Smooth muscle cell (in vitro differentiated cells): ENCODE data around the gene OR10A4. TPM values are rescaled to one million over a fixed set of nuclear protein-coding genes. Genes with fewer than 3 reads are reported as not detected.

Experiments
- DNase-seq: peaks from one replicate; lab custom pipeline; 2025; ENCODE audit not compliant: unreplicated experiment; lab: John Stamatoyannopoulos, UW
- H2AFZ ChIP-seq: fragments of 200-600 bp; sonication (generic); 2 replicates; pipeline ENCODE4 v1.6.0; 2016; ENCODE audit warnings: antibody characterized with exemption, low read depth, mild to moderate bottlenecking
- H3F3A ChIP-seq: fragments of 200-600 bp; sonication (generic); 2 replicates; pipeline ENCODE4 v1.6.0; 2017; ENCODE audit warnings: antibody characterized with exemption, low read depth
- H3K27ac ChIP-seq: fragments of 200-600 bp; sonication (generic); 2 replicates; pipeline ENCODE4 v1.5.1; 2016; ENCODE audit warnings: low read depth, mild to moderate bottlenecking
- H3K27me3 ChIP-seq: fragments of 200-600 bp; sonication (generic); 2 replicates; pipeline ENCODE4 v1.6.1; 2016; ENCODE audit warnings: low read depth, mild to moderate bottlenecking
- H3K36me3 ChIP-seq: fragments of 200-600 bp; sonication (generic); 2 replicates; pipeline ENCODE4 v1.5.1; 2016; ENCODE audit warnings: low read depth
- H3K4me1 ChIP-seq: fragments of 200-600 bp; sonication (generic); 2 replicates; pipeline ENCODE4 v1.5.1; 2016; ENCODE audit warnings: low read depth
- H3K4me2 ChIP-seq: fragments of 200-600 bp; sonication (generic); 2 replicates; pipeline ENCODE4 v1.6.0; 2016; ENCODE audit warnings: mild to moderate bottlenecking
- H3K4me3 ChIP-seq: fragments of 200-600 bp; sonication (generic); 2 replicates; pipeline ENCODE4 v1.5.1; 2016; ENCODE audit warnings: mild to moderate bottlenecking
- H3K79me2 ChIP-seq: fragments of 200-600 bp; sonication (generic); 2 replicates; pipeline ENCODE4 v1.6.0; 2016; ENCODE audit warnings: low read depth, mild to moderate bottlenecking
- H3K9ac ChIP-seq: fragments of 200-600 bp; sonication (generic); 2 replicates; pipeline ENCODE4 v1.6.0; 2016; ENCODE audit warnings: low read depth
- H3K9me3 ChIP-seq: fragments of 200-600 bp; sonication (generic); replicated peaks from 2 replicates; pipeline ENCODE4 v1.5.1; 2016; ENCODE audit warnings: low read depth
- H4K20me1 ChIP-seq: fragments of 200-600 bp; sonication (generic); 2 replicates; pipeline ENCODE4 v1.6.0; 2016; ENCODE audit warnings: low read depth
- whole genome bisulfite sequencing: methylation state at CpG from one replicate; pipeline ENCODE4 v1.1.7; 2016; ENCODE audit warnings: low lambda C conversion rate; 5-methylcytosine and 5-hydroxymethylcytosine counted together
- polyA plus RNA-seq: library from polyadenylated mRNA; unstranded; fragments of >200 nt; fragmentation: Nextera tagmentation; extraction: Ambion mirVana; gene quantifications from 2 replicates; pipeline ENCODE4 v1.2.1, GENCODE V29; 2016
- total RNA-seq: library from RNA; depleted of rRNA; stranded (reverse); fragments of >200 nt; gene quantifications from 2 replicates; pipeline ENCODE4 v1.2.3, GENCODE V29; 2014
- TF ChIP-seq, protein P1 (sequence below): fragments of 200-600 bp; sonication (generic); IDR thresholded peaks from 2 replicates; pipeline ENCODE4 v1.5.1; 2017; ENCODE audit warnings: borderline replicate concordance, mild to moderate bottlenecking, antibody characterized with exemption; ENCODE audit not compliant: insufficient read depth, poor library complexity, severe bottlenecking

Gene OR10A4, protein sequence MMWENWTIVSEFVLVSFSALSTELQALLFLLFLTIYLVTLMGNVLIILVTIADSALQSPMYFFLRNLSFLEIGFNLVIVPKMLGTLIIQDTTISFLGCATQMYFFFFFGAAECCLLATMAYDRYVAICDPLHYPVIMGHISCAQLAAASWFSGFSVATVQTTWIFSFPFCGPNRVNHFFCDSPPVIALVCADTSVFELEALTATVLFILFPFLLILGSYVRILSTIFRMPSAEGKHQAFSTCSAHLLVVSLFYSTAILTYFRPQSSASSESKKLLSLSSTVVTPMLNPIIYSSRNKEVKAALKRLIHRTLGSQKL
- total RNA-seq (not detected in 2 replicates), polyA plus RNA-seq (not detected in 2 replicates)

DNA sequence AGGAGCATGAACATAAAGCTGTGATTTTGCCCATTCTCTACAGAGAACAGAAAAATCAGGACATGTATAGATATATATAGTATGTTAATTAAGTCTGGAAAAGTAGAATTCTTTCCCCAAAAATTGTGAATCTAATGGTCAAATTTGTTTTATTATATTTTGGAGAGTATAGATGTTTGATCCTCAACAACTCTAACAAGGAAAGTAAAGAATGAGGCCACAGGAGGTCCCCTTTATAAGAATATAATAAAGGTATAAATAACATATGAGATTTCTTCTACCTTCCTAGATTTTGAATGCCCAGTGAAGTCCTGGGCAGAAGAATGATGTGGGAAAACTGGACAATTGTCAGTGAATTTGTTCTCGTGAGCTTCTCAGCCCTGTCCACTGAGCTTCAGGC lies at the start of gene OR10A4:
Gene OR10A4 (plus strand): TSS at position 301 of the 400 bp plus-strand sequence. CDS start 23 bp downstream, at position 324.
- Histone ChIP-seq H3K9me3 (no peaks in the 10 kb centered on the region), H3K4me3 (no peak within 1 kb of the TSS), H3K36me3 (no peaks in the 10 kb centered on the region), H4K20me1 (no peaks in the 10 kb centered on the region), H3K4me1 (no peaks in the 10 kb centered on the region), H3K4me2 (no peak within 1 kb of the TSS), H3K79me2 (no peaks in the 10 kb centered on the region), H3F3A (no peaks in the 10 kb centered on the region), H2AFZ (no peak within 1 kb of the TSS), H3K27me3 (no peaks in the 10 kb centered on the region), H3K27ac (no peak within 1 kb of the TSS), H3K9ac (no peak within 1 kb of the TSS)
- DNase-seq, result no peak
- WGBS, result 94% methylated on average over 1 of the region's 1 CpG
- TF ChIP-seq, protein P1, sequence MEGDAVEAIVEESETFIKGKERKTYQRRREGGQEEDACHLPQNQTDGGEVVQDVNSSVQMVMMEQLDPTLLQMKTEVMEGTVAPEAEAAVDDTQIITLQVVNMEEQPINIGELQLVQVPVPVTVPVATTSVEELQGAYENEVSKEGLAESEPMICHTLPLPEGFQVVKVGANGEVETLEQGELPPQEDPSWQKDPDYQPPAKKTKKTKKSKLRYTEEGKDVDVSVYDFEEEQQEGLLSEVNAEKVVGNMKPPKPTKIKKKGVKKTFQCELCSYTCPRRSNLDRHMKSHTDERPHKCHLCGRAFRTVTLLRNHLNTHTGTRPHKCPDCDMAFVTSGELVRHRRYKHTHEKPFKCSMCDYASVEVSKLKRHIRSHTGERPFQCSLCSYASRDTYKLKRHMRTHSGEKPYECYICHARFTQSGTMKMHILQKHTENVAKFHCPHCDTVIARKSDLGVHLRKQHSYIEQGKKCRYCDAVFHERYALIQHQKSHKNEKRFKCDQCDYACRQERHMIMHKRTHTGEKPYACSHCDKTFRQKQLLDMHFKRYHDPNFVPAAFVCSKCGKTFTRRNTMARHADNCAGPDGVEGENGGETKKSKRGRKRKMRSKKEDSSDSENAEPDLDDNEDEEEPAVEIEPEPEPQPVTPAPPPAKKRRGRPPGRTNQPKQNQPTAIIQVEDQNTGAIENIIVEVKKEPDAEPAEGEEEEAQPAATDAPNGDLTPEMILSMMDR, result no peak

DNA sequence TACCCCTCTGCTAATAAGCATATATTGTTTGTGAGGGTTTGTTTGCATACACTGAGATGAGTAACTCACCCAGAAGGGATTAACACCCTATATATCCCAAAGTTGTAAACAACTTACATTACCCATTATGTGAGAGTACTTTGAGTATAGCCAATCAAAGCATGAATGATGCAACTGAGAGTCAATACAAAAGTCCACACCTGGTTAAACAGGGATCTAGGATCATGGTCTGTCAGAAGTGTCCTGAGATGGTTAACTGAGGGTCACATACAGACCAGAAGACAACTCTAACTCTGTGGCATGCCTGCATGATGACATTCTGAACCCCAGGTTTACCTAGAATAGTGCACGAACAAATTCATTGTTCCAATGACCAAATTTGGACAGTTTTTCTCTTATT lies 48.3 kb upstream of the OR10A4 start:
- Histone ChIP-seq H2AFZ (no peak overlapping the region), H3K4me2 (no peak overlapping the region), H3K9ac (no peak overlapping the region), H4K20me1 (no peaks in the 10 kb centered on the region), H3K4me1 (no peaks in the 10 kb centered on the region), H3K9me3 (no peaks in the 10 kb centered on the region), H3K27ac (no peak overlapping the region), H3K4me3 (no peak overlapping the region), H3F3A (no peaks in the 10 kb centered on the region), H3K79me2 (no peaks in the 10 kb centered on the region), H3K27me3 (no peaks in the 10 kb centered on the region), H3K36me3 (no peaks in the 10 kb centered on the region)
- no peak for DNase-seq
- TF ChIP-seq, protein P1, result no peak
- WGBS, result 100% methylated on average over 1 of the region's 1 CpG

DNA sequence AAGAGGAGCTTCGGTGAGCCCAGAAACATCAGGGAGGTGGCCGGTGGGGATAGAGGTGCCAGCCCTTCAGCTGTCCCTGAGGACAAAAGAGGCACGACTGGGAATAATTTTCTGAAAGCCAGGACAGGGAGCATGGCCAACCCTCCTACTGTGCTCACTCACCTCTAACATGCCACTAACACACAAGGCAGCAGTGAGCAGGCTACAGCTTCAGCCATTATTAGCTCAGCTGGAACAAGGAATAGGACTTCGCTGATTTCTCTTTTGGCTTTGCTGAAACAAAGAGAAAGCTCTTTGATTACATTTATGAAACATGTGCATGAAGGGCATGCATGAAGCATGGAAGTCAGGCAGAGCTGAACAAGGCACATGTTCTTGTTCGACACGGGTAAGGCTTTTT lies 43.1 kb upstream of the OR10A4 start:
- Histone ChIP-seq H3K9me3 (no peaks in the 10 kb centered on the region), H3K4me2 (no peak overlapping the region), H3K79me2 (no peaks in the 10 kb centered on the region), H3K9ac (no peak overlapping the region), H3K27ac (no peak overlapping the region), H3K36me3 (no peaks in the 10 kb centered on the region), H3K27me3 (no peaks in the 10 kb centered on the region), H2AFZ (no peak overlapping the region), H3K4me3 (no peak overlapping the region), H4K20me1 (no peaks in the 10 kb centered on the region), H3F3A (no peaks in the 10 kb centered on the region), H3K4me1 (no peaks in the 10 kb centered on the region)
- no peak for DNase-seq
- TF ChIP-seq, protein P1, result no peak
- WGBS, result 93% methylated on average over 6 of the region's 6 CpGs

DNA sequence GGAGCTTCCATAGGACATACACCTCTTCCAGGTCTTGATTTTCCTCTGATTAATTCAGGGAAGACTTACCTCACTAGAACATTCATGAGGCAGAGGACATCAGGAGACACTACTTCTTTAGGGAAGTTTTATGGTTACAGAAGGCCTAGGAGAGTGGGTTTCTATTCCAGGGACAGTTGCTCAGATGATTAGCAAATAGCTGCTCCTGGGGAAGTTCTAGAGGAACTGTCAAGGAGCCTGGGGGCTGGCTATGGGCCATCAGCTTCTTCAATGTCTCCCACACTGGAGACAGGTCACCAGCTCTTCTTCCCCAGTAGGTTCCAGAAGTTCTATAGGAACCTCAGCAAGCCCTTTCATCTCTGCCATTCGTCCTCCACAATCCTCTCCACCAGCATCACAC lies 42.4 kb upstream of the OR10A4 start:
- Histone ChIP-seq H4K20me1 (no peaks in the 10 kb centered on the region), H3K27ac (no peak overlapping the region), H3K4me3 (no peak overlapping the region), H3K9ac (no peak overlapping the region), H3K79me2 (no peaks in the 10 kb centered on the region), H3K4me1 (no peaks in the 10 kb centered on the region), H3K9me3 (no peaks in the 10 kb centered on the region), H3K4me2 (no peak overlapping the region), H2AFZ (no peak overlapping the region), H3K27me3 (no peaks in the 10 kb centered on the region), H3F3A (no peaks in the 10 kb centered on the region), H3K36me3 (no peaks in the 10 kb centered on the region)
- no peak for DNase-seq
- WGBS, result 79% methylated on average over 1 of the region's 1 CpG
- TF ChIP-seq, protein P1, result no peak
